OCI-LY3 (cell line): Measurements from ENCODE around the gene MYLK4.

Source experiments
- EZH2phosphoT487 ChIP-seq: fragments of 200-600 bp; shearing (Covaris generic); IDR thresholded peaks from 2 replicates; pipeline ENCODE4 v1.6.1; 2018; ENCODE audit warnings: antibody characterized with exemption, mixed run types, low read depth
- TF ChIP-seq, protein P1 (sequence below): fragments of 200-600, 300-600 bp; sonication (generic); IDR thresholded peaks from 2 replicates; pipeline ENCODE4 v1.5.1; 2014; ENCODE audit warnings: antibody characterized with exemption, low read length, low read depth

DNA sequence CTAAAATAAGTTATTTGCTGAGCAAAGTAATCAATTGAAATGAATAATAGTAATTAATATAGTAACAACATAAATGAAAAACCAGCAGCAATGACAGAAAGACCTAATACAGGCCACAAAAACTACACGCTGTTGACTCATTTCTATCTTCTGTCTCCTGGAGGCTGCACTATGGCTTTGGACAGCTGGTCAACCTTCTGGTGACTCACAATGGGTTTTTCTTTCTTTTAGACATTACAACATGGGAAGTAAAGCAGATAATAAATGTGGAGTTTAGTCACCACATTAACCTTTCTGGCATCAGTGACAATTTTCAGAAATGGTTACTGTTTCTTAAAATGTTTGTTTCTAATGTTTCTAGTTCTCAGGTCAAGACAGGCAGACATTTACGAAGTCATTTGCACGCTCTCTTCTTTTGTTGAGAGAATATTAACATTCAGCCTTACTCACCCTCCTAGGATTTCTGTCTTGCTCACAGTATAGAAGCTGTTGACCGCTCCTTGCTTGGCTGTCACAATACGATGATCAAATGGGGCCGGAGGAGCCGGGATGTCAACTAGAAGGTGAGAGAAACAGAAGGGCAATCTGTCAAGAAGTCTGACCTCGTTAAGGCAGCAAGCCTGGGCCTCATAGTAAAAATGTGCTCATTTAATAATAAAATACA is 62.2 kb downstream of the MYLK4 start:
- TF ChIP-seq, protein P1, sequence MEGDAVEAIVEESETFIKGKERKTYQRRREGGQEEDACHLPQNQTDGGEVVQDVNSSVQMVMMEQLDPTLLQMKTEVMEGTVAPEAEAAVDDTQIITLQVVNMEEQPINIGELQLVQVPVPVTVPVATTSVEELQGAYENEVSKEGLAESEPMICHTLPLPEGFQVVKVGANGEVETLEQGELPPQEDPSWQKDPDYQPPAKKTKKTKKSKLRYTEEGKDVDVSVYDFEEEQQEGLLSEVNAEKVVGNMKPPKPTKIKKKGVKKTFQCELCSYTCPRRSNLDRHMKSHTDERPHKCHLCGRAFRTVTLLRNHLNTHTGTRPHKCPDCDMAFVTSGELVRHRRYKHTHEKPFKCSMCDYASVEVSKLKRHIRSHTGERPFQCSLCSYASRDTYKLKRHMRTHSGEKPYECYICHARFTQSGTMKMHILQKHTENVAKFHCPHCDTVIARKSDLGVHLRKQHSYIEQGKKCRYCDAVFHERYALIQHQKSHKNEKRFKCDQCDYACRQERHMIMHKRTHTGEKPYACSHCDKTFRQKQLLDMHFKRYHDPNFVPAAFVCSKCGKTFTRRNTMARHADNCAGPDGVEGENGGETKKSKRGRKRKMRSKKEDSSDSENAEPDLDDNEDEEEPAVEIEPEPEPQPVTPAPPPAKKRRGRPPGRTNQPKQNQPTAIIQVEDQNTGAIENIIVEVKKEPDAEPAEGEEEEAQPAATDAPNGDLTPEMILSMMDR = no peak
- TF ChIP-seq EZH2phosphoT487 = no peak
